Measurements from ENCODE around the gene ISYNA1. TPM values are rescaled to one million over a fixed set of nuclear protein-coding genes. Genes with fewer than 3 reads are reported as not detected.

The ISYNA1 gene
- total and polyA plus RNA-seq, 12 donors, result 3.2 to 313 (median 78.7) TPM

- intact Hi-C loops (cut with DNase I), result no loop called here
- Histone ChIP-seq H3K4me1 (replicated peaks in 1 of 2) (peaks cover 38 to 50% of the 10 kb centered on the region in 2 donors), H3K36me3 (replicated peaks in 1 of 2) (no peaks in the 10 kb centered on the region), H3K9me3 (replicated peaks in 1 of 3) (no peaks in the 10 kb centered on the region), H3K4me3 (peak overlapping the region in 1 of 4 donors; percentile 24), H3K27ac (peak overlapping the region; percentile 25 to 92 (median 85)), H3K27me3 (no peaks in the 10 kb centered on the region)
- peak in 1 of 2 donors; percentile 35 for TF ChIP-seq POLR2A (IDR thresholded peaks at IDR 0.05)
- no peak for TF ChIP-seq CTCF (IDR thresholded peaks at IDR 0.05)
- 30 to 36% (median 31%) methylated on average over 17 to 25 of the region's 25 CpGs for WGBS, 4 donors
- peak in 6 of 7 donors; percentile 60 to 87 (median 71) for DNase-seq
Measured at GRCh38 chr19:18415178-18415867, 22.6 kb downstream of the ISYNA1 start.

GRCh38 chr19:18414504-18415177 lies 23.3 kb downstream of the ISYNA1 start:
- WGBS, 4 donors, result 9 to 12% (median 10%) methylated on average over 8 to 11 of the region's 11 CpGs
- Histone ChIP-seq H3K4me1 (replicated peaks in 1 of 2) (peaks cover 33 to 45% of the 10 kb centered on the region in 2 donors), H3K27ac (peak overlapping the region in 4 of 5 donors; percentile 47 to 92 (median 86)), H3K4me3 (peak overlapping the region in 1 of 4 donors; percentile 24), H3K27me3 (no peaks in the 10 kb centered on the region), H3K9me3 (replicated peaks in 1 of 3) (no peaks in the 10 kb centered on the region), H3K36me3 (replicated peaks in 1 of 2) (no peaks in the 10 kb centered on the region)
- intact Hi-C loops (cut with DNase I), result loop anchor here (5.0 kb wide), 1 partner anchor 67 kb away; no protein-coding TSS in a partner anchor
- TF ChIP-seq CTCF (IDR thresholded peaks at IDR 0.05) (no peak), POLR2A (IDR thresholded peaks at IDR 0.05) (no peak)
- DNase-seq, result peak in 5 of 7 donors; percentile 39 to 63 (median 45)

- Histone ChIP-seq H3K36me3 (replicated peaks in 1 of 2) (no peaks in the 10 kb centered on the region), H3K9me3 (replicated peaks in 1 of 3) (no peaks in the 10 kb centered on the region), H3K4me3 (no peak overlapping the region), H3K27ac (no peak overlapping the region), H3K4me1 (replicated peaks in 1 of 2) (peaks cover 23 to 33% of the 10 kb centered on the region in 2 donors), H3K27me3 (no peaks in the 10 kb centered on the region)
- 71 to 77% (median 73%) methylated on average over 16 of the region's 16 CpGs for WGBS, 4 donors
- peak in 2 of 7 donors; percentile 18 to 25 for DNase-seq
- intact Hi-C loops (cut with DNase I), result loop anchor here (5.0 kb wide), 1 partner anchor 65 kb away; no protein-coding TSS in a partner anchor
- TF ChIP-seq CTCF (IDR thresholded peaks at IDR 0.05), result no peak
- no peak for TF ChIP-seq POLR2A (IDR thresholded peaks at IDR 0.05)
Measured at GRCh38 chr19:18412610-18413239, 25.2 kb downstream of the ISYNA1 start.

GRCh38 chr19:18408053-18408476 lies 29.9 kb downstream of the ISYNA1 start:
- peak in 4 of 7 donors; percentile 56 to 72 (median 62) for DNase-seq
- Histone ChIP-seq H3K4me1 (replicated peaks in 1 of 2) (no peaks in the 10 kb centered on the region), H3K27ac (no peak overlapping the region), H3K36me3 (replicated peaks in 1 of 2) (no peaks in the 10 kb centered on the region), H3K27me3 (no peaks in the 10 kb centered on the region), H3K4me3 (no peak overlapping the region), H3K9me3 (replicated peaks in 1 of 3) (no peaks in the 10 kb centered on the region)
- no peak for TF ChIP-seq POLR2A (IDR thresholded peaks at IDR 0.05)
- TF ChIP-seq CTCF (IDR thresholded peaks at IDR 0.05), result peak in 4 of 6 experiments; percentile 51 to 60 (median 55)
- WGBS, 4 donors, result 49 to 61% (median 54%) methylated on average over 7 to 10 of the region's 10 CpGs
- intact Hi-C loops (cut with DNase I), result loop anchor here in 1 of 2 donors (10.0 kb wide), 1 partner anchor 133 kb away; the partner anchor contains the start of gene IQCN

All from adrenal gland (tissue), 12 donors.